CD4-positive, alpha-beta T cell (primary cell): ENCODE data around the gene CAPN9. TPM values are rescaled to one million over a fixed set of nuclear protein-coding genes. Genes with fewer than 3 reads are reported as not detected.

Experiments
- ATAC-seq: fragments of 200-7000 bp; cut with Tn5 transposase; one replicate; pipeline ENCODE4 v1.10.0; 2022; ENCODE audit warnings: mild to moderate bottlenecking; ENCODE audit not compliant: poor library complexity
- CTCF ChIA-PET: fragments of 350-600 bp; sonication (Branson Sonifier 250); formaldehyde crosslinking; loops from one replicate; lab custom pipeline; 2021; ENCODE audit warnings: antibody characterized with exemption, inconsistent platforms; lab: Charles Lee
- POLR2A ChIA-PET: fragments of 350-600 bp; sonication (Branson Sonifier 250); formaldehyde crosslinking; loops from one replicate; lab custom pipeline; 2021; ENCODE audit warnings: antibody characterized with exemption, inconsistent platforms; lab: Charles Lee
- DNase-seq, 14 experiments: peaks; one replicate each; pipeline ENCODE4 v3.0.0-alpha.2; 2013 to 2020; ENCODE audit warnings: mixed read lengths in 2 of 14
- H3K27ac ChIP-seq, 2 donors: one replicate each; pipeline versions ENCODE4 v1.5.1 to v1.7.0; 2013; ENCODE audit warnings: low read length in 2 of 2, low read depth in 1 of 2, mild to moderate bottlenecking in 1 of 2
- H3K27me3 ChIP-seq, 2 experiments: 1 replicate in 1 of 2; 2 replicates in 1 of 2; pipeline versions ENCODE4 v1.6.1 to v1.7.0; 2013; ENCODE audit warnings: low read length in 2 of 2, control low read depth in 1 of 2, mild to moderate bottlenecking in 1 of 2, moderate library complexity in 1 of 2; ENCODE audit not compliant: insufficient read depth in 2 of 2, control insufficient read depth in 1 of 2
- H3K36me3 ChIP-seq: one replicate; pipeline ENCODE4 v1.6.1; 2013; ENCODE audit warnings: low read length, control low read depth; ENCODE audit not compliant: insufficient read depth
- H3K4me1 ChIP-seq: one replicate; pipeline ENCODE4 v1.6.1; 2013; ENCODE audit warnings: low read length, control low read depth; ENCODE audit not compliant: insufficient read depth
- H3K4me3 ChIP-seq: one replicate; pipeline ENCODE4 v1.5.1; 2013; ENCODE audit warnings: mild to moderate bottlenecking, low read length, moderate library complexity
- H3K9me3 ChIP-seq, 2 experiments: 1 replicate in 1 of 2; 2 replicates in 1 of 2; pipeline versions ENCODE4 v1.6.1 to v1.7.0; 2013; ENCODE audit warnings: low read length in 2 of 2, mild to moderate bottlenecking in 2 of 2, control low read depth in 1 of 2, moderate library complexity in 1 of 2; ENCODE audit not compliant: control insufficient read depth in 1 of 2, insufficient read depth in 1 of 2
- H3K27ac Mint-ChIP-seq: one replicate; pipeline ENCODE4 v1.8.0; 2020; ENCODE audit warnings: mixed read lengths
- H3K27me3 Mint-ChIP-seq: one replicate; pipeline ENCODE4 v1.8.0; 2021; ENCODE audit warnings: mixed read lengths
- H3K36me3 Mint-ChIP-seq: one replicate; pipeline ENCODE4 v1.8.0; 2021; ENCODE audit warnings: low read depth, mixed read lengths
- H3K4me1 Mint-ChIP-seq: one replicate; pipeline ENCODE4 v1.8.0; 2021; ENCODE audit warnings: low read depth, mixed read lengths
- H3K4me3 Mint-ChIP-seq: one replicate; pipeline ENCODE4 v1.8.0; 2020; ENCODE audit warnings: mild to moderate bottlenecking, mixed read lengths
- H3K9me3 Mint-ChIP-seq: one replicate; pipeline ENCODE4 v1.8.0; 2020; ENCODE audit warnings: mixed read lengths
- CTCF ChIP-seq: fragments of 200-600 bp; IDR thresholded peaks from one replicate; pipeline ENCODE4 v1.8.0; 2022; ENCODE audit warnings: antibody characterized with exemption, mild to moderate bottlenecking
- intact Hi-C, 2 experiments: fragments of 100-400 bp; cut with DNase I in 1 of 2; cut with micrococcal nuclease in 1 of 2; formaldehyde crosslinking; loops; one replicate each; pipeline versions ENCODE4 v1.15.1 to v1.9.0; 2023 to 2025; cut with DNase I, micrococcal nuclease
- total RNA-seq, 174 experiments: library from RNA in 2 of 174; stranded (reverse) in 2 of 174; gene quantifications; one replicate each; pipeline ENCODE4 v1.2.3 and lab custom pipeline; 2021 to 2026

CAPN9 gene
- total RNA-seq, 2 experiments from 2014 or later, result not detected

- no peak overlapping the region for H3K4me3 Mint-ChIP-seq
- H3K9me3 Mint-ChIP-seq, result no peaks in the 10 kb centered on the region
- intact Hi-C loops, result no loop called here
- TF ChIP-seq CTCF, result no peak
- ATAC-seq (no peak), DNase-seq (no peak)
- POLR2A ChIA-PET, result no interaction called here
- peaks cover 9% of the 10 kb centered on the region for H3K27me3 Mint-ChIP-seq
- Histone ChIP-seq H3K36me3 (no peaks in the 10 kb centered on the region), H3K9me3 (no peaks in the 10 kb centered on the region), H3K4me1 (no peaks in the 10 kb centered on the region), H3K27me3 (no peaks in the 10 kb centered on the region), H3K27ac (no peak overlapping the region), H3K4me3 (no peak overlapping the region)
- no peaks in the 10 kb centered on the region for H3K36me3 Mint-ChIP-seq
- no peak overlapping the region for H3K27ac Mint-ChIP-seq
- no peaks in the 10 kb centered on the region for H3K4me1 Mint-ChIP-seq
- CTCF ChIA-PET, result no interaction called here
Observed at GRCh38 chr1:230786385-230786753, 39.2 kb downstream of the CAPN9 start.

GRCh38 chr1:230787471-230787870, 40.3 kb downstream of the CAPN9 start:
- Histone ChIP-seq H3K27ac (no peak overlapping the region), H3K9me3 (no peaks in the 10 kb centered on the region), H3K27me3 (peaks cover 0 to 4% of the 10 kb centered on the region in 2 experiments), H3K4me1 (peaks cover 4% of the 10 kb centered on the region), H3K4me3 (no peak overlapping the region), H3K36me3 (no peaks in the 10 kb centered on the region)
- ChIA-PET CTCF (no interaction called here), POLR2A (no interaction called here)
- TF ChIP-seq CTCF, result no peak
- ATAC-seq (no peak), DNase-seq (no peak)
- no peak overlapping the region for H3K4me3 Mint-ChIP-seq
- no peak overlapping the region for H3K27ac Mint-ChIP-seq
- peaks cover 14% of the 10 kb centered on the region for H3K27me3 Mint-ChIP-seq
- H3K9me3 Mint-ChIP-seq, result no peaks in the 10 kb centered on the region
- H3K36me3 Mint-ChIP-seq, result no peaks in the 10 kb centered on the region
- intact Hi-C loops, result no loop called here
- no peaks in the 10 kb centered on the region for H3K4me1 Mint-ChIP-seq

GRCh38 chr1:230788561-230789275, 41.5 kb downstream of the CAPN9 start:
- no peak for TF ChIP-seq CTCF
- peaks cover 4% of the 10 kb centered on the region for H3K4me1 ChIP-seq
- peaks cover 19% of the 10 kb centered on the region for H3K27me3 Mint-ChIP-seq
- intact Hi-C loops, result no loop called here
- ChIA-PET CTCF (no interaction called here), POLR2A (no interaction called here)
- H3K27me3 ChIP-seq, result peaks cover 0 to 4% of the 10 kb centered on the region in 2 experiments
- DNase-seq (no peak), ATAC-seq (no peak)
- no peaks in the 10 kb centered on the region for H3K36me3 Mint-ChIP-seq
- H3K4me3 ChIP-seq, result no peak overlapping the region
- no peak overlapping the region for H3K27ac ChIP-seq
- H3K9me3 ChIP-seq, result no peaks in the 10 kb centered on the region
- no peaks in the 10 kb centered on the region for H3K36me3 ChIP-seq
- H3K4me3 Mint-ChIP-seq, result no peak overlapping the region
- no peaks in the 10 kb centered on the region for H3K4me1 Mint-ChIP-seq
- no peaks in the 10 kb centered on the region for H3K9me3 Mint-ChIP-seq
- H3K27ac Mint-ChIP-seq, result no peak overlapping the region
